ENCODE data around the gene ZNF286A. TPM values are rescaled to one million over a fixed set of nuclear protein-coding genes. Genes with fewer than 3 reads are reported as not detected.

Gene ZNF286A
- total and polyA plus RNA-seq, 2 donors (not counting 1 experiment from before 2014, with no cell fraction given), result 31.3 to 45.9 TPM

DNA sequence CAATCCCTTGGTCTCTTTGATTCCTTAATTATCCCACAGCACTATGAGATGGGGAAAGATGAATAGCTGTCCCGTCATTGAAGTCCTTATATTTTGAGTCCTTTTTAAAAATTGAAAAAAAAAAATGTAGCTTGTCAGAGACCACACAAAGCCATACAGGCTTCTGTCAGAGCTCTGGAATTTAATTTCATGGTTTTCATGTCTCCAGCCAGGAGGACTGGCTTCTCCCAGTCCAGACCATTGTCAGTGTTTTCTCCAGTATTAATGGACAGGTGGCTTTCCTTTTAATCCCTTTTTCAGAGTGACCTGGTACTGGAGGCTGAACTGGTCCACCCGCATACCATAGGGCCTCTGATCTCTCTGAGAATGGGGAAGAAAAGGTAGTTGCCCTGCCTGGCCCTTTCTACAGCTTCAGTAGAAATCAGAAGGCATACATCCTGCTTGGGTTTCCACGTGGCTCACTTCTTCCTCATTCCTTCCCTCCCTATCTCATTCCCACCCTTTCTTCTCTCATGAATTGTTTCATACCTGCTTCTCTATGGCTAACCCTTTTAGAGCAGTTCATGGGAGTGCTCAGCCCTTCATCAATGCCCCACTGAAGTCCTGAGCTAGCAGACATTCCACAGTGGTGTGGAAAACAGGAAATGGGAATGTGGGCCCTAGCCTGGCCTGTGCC lies 44.5 kb upstream of the ZNF286A start:
- H3K79me2 ChIP-seq (ENCODE audit: control insufficient read depth, insufficient read depth, low read length), result peaks cover 9% of the 10 kb centered on the region
- H3K9me3 ChIP-seq (ENCODE audit: control insufficient read depth, insufficient read depth, low read depth, low read length), result no peaks in the 10 kb centered on the region
- H3K36me3 ChIP-seq (ENCODE audit: control insufficient read depth, insufficient read depth, low read length), result no peaks in the 10 kb centered on the region
- no peaks in the 10 kb centered on the region for H3K4me1 ChIP-seq (ENCODE audit: control insufficient read depth, extremely low read depth, insufficient read depth, low read length)
- H4K20me1 ChIP-seq (ENCODE audit: control insufficient read depth, extremely low read depth, insufficient read depth, low read length), result no peaks in the 10 kb centered on the region
- TF ChIP-seq, protein P1, sequence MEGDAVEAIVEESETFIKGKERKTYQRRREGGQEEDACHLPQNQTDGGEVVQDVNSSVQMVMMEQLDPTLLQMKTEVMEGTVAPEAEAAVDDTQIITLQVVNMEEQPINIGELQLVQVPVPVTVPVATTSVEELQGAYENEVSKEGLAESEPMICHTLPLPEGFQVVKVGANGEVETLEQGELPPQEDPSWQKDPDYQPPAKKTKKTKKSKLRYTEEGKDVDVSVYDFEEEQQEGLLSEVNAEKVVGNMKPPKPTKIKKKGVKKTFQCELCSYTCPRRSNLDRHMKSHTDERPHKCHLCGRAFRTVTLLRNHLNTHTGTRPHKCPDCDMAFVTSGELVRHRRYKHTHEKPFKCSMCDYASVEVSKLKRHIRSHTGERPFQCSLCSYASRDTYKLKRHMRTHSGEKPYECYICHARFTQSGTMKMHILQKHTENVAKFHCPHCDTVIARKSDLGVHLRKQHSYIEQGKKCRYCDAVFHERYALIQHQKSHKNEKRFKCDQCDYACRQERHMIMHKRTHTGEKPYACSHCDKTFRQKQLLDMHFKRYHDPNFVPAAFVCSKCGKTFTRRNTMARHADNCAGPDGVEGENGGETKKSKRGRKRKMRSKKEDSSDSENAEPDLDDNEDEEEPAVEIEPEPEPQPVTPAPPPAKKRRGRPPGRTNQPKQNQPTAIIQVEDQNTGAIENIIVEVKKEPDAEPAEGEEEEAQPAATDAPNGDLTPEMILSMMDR (conservative IDR thresholded peaks at IDR 0.05 in 1 of 2, IDR thresholded peaks at IDR 0.05 in 1 of 2; ENCODE audit: low read depth in 1 of 2, low read length in 2 of 2), result no peak
- no peak for TF ChIP-seq EZH2 (IDR thresholded peaks at IDR 0.05; ENCODE audit: low read length, missing control alignments)
- DNase-seq (ENCODE audit: low read depth in 2 of 2), result peak in 1 of 2 donors; percentile 66
- no peak overlapping the region for H3K4me3 ChIP-seq (replicated peaks in 1 of 4; ENCODE audit: control extremely low read depth in 1 of 4, insufficient read depth in 1 of 4, low read depth in 3 of 4, low read length in 4 of 4)
- no peaks in the 10 kb centered on the region for H3K27me3 ChIP-seq (ENCODE audit: control insufficient read depth, insufficient read depth, low read length)
- no peak overlapping the region for H3K27ac ChIP-seq (ENCODE audit: insufficient read depth, low read length)
- H3K9ac ChIP-seq (ENCODE audit: insufficient read depth, low read length), result no peak overlapping the region
- H2AFZ ChIP-seq (ENCODE audit: low read length), result no peak overlapping the region
- no peak overlapping the region for H3K4me2 ChIP-seq (ENCODE audit: extremely low read depth, insufficient read depth, low read length)

DNA sequence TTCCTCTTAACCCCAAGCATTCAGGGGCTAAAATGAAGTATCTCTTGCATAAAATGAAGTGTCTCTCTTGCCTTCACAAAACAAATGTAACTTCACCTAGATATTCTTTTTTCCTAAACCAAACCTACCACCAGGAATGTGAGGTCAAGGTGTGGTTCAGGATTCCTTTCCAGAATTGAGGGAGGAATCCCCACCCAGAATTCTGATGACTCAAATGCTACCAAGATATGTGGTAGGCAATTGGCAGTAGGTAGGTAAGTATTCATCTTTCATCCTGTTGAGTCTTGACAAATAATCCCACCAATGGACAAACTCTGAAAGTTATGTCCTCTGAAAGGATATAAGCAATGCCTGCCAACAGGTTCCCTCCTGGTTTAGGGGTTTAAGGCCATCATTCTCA lies 41.7 kb upstream of the ZNF286A start:
- Histone ChIP-seq H3K4me1 (ENCODE audit: control insufficient read depth, extremely low read depth, insufficient read depth, low read length) (no peaks in the 10 kb centered on the region), H3K9ac (ENCODE audit: insufficient read depth, low read length) (no peak overlapping the region)
- DNase-seq (ENCODE audit: low read depth in 2 of 2), result peak in 1 of 2 donors; percentile 54

DNA sequence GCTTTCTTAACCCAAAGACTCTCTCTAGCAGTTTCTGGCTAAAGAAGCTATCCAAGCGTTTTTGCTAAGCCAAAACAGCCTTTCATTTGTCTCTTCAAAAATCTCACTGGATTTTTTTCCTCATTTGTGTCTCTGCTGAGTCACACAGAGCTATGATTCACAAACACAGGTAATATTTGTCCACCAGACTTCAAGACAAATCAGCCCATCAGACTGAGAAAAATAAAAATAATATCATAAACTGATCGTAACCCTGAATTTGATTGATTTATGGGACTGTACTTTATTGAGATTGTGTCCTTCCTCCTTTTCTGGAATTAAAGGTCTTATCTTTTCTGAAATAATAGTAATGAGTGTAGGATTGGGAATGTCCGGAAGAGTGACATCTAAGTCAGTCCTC lies 41.3 kb upstream of the ZNF286A start:
- Histone ChIP-seq H3K4me3 (replicated peaks in 1 of 4; ENCODE audit: control extremely low read depth in 1 of 4, insufficient read depth in 1 of 4, low read depth in 3 of 4, low read length in 4 of 4) (no peak overlapping the region), H3K79me2 (ENCODE audit: control insufficient read depth, insufficient read depth, low read length) (no peaks in the 10 kb centered on the region), H3K27ac (ENCODE audit: insufficient read depth, low read length) (no peak overlapping the region), H3K9me3 (ENCODE audit: control insufficient read depth, insufficient read depth, low read depth, low read length) (no peaks in the 10 kb centered on the region), H2AFZ (ENCODE audit: low read length) (no peak overlapping the region), H3K27me3 (ENCODE audit: control insufficient read depth, insufficient read depth, low read length) (no peaks in the 10 kb centered on the region), H4K20me1 (ENCODE audit: control insufficient read depth, extremely low read depth, insufficient read depth, low read length) (no peaks in the 10 kb centered on the region), H3K4me1 (ENCODE audit: control insufficient read depth, extremely low read depth, insufficient read depth, low read length) (no peaks in the 10 kb centered on the region), H3K9ac (ENCODE audit: insufficient read depth, low read length) (no peak overlapping the region), H3K4me2 (ENCODE audit: extremely low read depth, insufficient read depth, low read length) (no peak overlapping the region), H3K36me3 (ENCODE audit: control insufficient read depth, insufficient read depth, low read length) (no peaks in the 10 kb centered on the region)
- DNase-seq (ENCODE audit: low read depth in 2 of 2), result no peak
- TF ChIP-seq, protein P1 (conservative IDR thresholded peaks at IDR 0.05 in 1 of 2, IDR thresholded peaks at IDR 0.05 in 1 of 2; ENCODE audit: low read depth in 1 of 2, low read length in 2 of 2), result no peak
- TF ChIP-seq EZH2 (IDR thresholded peaks at IDR 0.05; ENCODE audit: low read length, missing control alignments), result no peak

More for the DNA sequence above, 41.7 kb upstream of the ZNF286A start:
- H3K4me2 ChIP-seq (ENCODE audit: extremely low read depth, insufficient read depth, low read length), result no peak overlapping the region
- no peak overlapping the region for H2AFZ ChIP-seq (ENCODE audit: low read length)
- H3K4me3 ChIP-seq (replicated peaks in 1 of 4; ENCODE audit: control extremely low read depth in 1 of 4, insufficient read depth in 1 of 4, low read depth in 3 of 4, low read length in 4 of 4), result no peak overlapping the region
- TF ChIP-seq EZH2 (IDR thresholded peaks at IDR 0.05; ENCODE audit: low read length, missing control alignments), result no peak
- TF ChIP-seq, protein P1 (conservative IDR thresholded peaks at IDR 0.05 in 1 of 2, IDR thresholded peaks at IDR 0.05 in 1 of 2; ENCODE audit: low read depth in 1 of 2, low read length in 2 of 2), result no peak
- no peaks in the 10 kb centered on the region for H3K36me3 ChIP-seq (ENCODE audit: control insufficient read depth, insufficient read depth, low read length)
- no peak overlapping the region for H3K27ac ChIP-seq (ENCODE audit: insufficient read depth, low read length)
- H3K9me3 ChIP-seq (ENCODE audit: control insufficient read depth, insufficient read depth, low read depth, low read length), result no peaks in the 10 kb centered on the region
- no peaks in the 10 kb centered on the region for H3K27me3 ChIP-seq (ENCODE audit: control insufficient read depth, insufficient read depth, low read length)
- no peaks in the 10 kb centered on the region for H3K79me2 ChIP-seq (ENCODE audit: control insufficient read depth, insufficient read depth, low read length)
- H4K20me1 ChIP-seq (ENCODE audit: control insufficient read depth, extremely low read depth, insufficient read depth, low read length), result no peaks in the 10 kb centered on the region
